OCI-LY7 (cell line): ENCODE data around the gene NDUFA1.

Experiments used
- EZH2phosphoT487 ChIP-seq: fragments of 200-600 bp; sonication (generic); IDR thresholded peaks from 2 replicates; pipeline ENCODE4 v1.6.1; 2018; ENCODE audit warnings: low read depth, borderline replicate concordance, mild to moderate bottlenecking, mixed run types, antibody characterized with exemption, low read length, moderate library complexity, mixed read lengths
- TF ChIP-seq, protein P1 (sequence below): fragments of 200-600 bp; sonication (generic); conservative IDR thresholded peaks from 2 replicates; pipeline ENCODE4 v1.5.1; 2014; ENCODE audit warnings: mild to moderate bottlenecking, antibody characterized with exemption, low read length, moderate library complexity, mixed read lengths

DNA sequence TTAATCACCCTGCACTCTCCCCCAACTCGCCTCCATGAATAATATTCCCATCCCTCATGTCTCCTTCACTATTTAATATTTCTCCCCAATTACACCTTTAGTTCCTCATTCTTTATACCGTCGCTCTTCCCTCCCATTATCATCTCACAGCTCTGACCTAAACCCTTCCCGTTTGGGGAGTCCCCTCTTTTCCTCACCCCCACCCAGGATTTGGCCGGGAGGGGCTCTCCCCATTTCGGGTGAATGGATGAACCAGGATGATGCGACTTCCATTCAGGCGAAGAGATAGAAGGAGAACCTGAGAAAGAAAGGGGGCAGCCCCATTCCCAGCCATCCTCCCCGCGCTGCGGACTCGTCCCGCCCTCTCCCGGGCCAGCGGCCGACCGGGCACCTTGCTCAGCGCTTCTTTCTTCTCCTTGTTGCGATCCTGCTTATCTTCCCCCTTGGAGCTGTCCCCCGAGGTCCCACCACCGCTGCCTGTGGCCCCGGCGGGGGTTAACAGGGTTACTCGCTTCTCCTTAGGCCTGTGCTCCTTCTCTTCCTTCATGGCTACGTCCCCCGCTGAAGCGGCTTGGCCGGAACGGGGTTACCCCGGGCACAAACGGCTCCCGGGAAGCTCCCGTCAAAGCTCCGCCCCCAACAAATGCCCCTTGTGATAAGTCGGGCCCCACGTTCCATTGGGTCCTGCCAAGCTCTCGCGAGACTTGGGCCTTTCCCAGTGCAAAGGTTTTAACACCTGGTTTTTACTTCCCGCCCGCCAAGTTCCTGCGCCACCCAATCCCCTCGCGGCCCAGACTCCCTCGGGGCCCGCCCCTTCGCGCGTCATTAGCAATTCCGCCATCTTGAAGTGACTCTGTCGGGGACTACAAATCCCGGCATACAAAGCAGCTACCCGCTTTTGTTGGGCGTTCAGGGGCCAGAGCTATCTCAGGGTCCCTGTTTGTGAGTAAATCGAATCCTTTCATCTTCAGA lies 19.0 kb upstream of the NDUFA1 start, which contains the start of gene UPF3B:
- TF ChIP-seq, protein P1, sequence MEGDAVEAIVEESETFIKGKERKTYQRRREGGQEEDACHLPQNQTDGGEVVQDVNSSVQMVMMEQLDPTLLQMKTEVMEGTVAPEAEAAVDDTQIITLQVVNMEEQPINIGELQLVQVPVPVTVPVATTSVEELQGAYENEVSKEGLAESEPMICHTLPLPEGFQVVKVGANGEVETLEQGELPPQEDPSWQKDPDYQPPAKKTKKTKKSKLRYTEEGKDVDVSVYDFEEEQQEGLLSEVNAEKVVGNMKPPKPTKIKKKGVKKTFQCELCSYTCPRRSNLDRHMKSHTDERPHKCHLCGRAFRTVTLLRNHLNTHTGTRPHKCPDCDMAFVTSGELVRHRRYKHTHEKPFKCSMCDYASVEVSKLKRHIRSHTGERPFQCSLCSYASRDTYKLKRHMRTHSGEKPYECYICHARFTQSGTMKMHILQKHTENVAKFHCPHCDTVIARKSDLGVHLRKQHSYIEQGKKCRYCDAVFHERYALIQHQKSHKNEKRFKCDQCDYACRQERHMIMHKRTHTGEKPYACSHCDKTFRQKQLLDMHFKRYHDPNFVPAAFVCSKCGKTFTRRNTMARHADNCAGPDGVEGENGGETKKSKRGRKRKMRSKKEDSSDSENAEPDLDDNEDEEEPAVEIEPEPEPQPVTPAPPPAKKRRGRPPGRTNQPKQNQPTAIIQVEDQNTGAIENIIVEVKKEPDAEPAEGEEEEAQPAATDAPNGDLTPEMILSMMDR, result no peak
- TF ChIP-seq EZH2phosphoT487, result no peak
